Urothelium cell line (cell line): ENCODE measurements around the gene ASF1B.
"Not testable (repeated sequence)": the region's sequence is repeated elsewhere in the genome, so short reads cannot be mapped to it uniquely, and the experiment has no call there.

ENCODE experiments used
- DNase-seq: peaks from one replicate; pipeline ENCODE4 v3.0.0; 2011; ENCODE audit warnings: low spot score, mixed read lengths
- FAIRE-seq: peaks from 2 replicates; lab custom pipeline; 2011; peaks lifted over from hg19 to GRCh38; lab: Jason Lieb, UNC

Gene ASF1B

DNA sequence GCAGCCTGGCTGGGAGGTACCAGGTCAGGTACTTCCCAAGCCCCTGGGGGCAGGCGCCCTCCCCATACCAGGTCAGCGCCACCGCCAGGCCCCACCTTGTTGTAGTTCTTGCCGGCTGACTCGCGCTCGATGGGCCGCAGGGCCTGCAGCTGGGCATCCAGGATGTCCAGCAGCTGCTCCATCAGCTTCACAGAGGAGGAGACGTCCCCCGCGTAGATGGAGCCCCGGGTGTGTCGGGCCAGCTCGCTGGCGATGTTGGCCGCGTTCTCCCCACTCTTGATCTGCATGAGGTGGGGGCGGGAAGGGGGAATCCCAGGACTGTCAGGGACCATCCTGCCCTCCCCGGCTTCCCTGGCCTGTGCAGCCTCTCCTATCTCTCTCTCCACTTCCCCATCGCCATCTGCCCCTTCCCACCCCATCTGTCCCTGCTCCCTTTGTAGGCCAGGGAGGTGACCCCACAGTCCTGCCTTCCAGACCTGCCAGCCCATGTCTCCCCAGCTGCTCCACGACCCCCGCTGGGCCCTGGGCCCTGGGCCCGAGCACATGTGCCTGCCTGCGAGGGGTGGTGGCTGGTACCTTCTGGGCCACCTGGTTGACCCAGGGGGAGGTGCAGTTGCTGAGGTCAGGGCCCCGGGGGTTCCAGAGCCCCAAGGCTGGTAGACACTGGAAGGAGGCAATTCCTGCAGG lies 23.8 kb upstream of the ASF1B start:
- no peak for FAIRE-seq
- no peak for DNase-seq

DNA sequence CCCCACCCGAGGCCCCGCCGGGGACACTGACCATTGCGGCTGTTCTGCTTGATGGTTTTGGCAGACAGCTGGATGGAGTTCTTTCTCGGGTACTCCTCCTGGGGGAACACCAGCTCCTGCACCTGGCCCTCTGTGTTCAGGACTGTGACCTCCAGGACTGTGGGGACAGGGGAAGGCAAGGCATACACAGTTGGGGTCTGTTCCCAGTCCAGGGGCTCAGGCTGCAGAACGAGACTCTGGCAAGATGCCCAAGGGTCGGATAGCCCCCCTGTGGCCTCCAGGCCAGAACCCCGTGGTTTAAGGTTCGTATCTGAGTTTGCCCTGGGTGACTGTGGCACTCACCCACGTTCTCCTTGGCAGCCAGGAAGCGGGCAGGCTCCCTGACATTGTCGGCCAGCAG lies 22.7 kb upstream of the ASF1B start:
- FAIRE-seq (no peak), DNase-seq (no peak)

DNA sequence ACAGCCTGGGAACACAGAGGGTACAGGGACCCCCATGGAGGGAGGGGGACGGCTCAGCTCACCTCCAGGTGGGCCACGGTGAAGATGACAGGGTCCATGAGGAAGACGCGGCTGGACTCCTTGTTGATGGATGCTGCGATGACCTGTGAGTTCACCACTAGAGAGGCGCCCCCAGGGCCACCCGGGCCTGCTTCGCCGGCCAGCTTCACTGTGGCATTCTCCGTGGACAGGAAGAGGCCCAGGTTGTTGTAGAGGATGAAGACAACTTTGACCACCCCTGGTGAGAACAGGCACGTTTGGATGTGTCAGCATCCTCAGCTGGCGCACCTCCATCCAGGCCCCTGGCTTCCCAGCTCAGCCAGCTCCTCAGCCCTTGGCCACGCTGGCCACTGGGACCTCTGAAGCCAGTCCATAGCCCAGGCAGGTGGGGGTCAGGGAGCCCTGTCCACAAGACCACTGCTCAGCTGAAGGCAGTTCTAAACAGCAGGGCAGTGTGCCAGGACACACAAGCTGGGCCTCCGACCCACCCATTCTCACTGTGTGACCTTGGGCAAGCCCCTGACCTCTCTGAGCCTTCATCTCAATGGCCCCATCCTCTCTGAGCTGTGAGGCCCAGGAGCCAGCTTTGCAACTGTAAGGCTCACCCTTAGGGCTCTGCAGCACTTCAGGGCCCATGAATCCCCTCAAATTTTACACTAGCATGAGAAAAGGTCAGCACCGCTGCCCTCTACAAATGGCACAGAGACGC lies 22.1 kb upstream of the ASF1B start:
- no peak for FAIRE-seq

DNA sequence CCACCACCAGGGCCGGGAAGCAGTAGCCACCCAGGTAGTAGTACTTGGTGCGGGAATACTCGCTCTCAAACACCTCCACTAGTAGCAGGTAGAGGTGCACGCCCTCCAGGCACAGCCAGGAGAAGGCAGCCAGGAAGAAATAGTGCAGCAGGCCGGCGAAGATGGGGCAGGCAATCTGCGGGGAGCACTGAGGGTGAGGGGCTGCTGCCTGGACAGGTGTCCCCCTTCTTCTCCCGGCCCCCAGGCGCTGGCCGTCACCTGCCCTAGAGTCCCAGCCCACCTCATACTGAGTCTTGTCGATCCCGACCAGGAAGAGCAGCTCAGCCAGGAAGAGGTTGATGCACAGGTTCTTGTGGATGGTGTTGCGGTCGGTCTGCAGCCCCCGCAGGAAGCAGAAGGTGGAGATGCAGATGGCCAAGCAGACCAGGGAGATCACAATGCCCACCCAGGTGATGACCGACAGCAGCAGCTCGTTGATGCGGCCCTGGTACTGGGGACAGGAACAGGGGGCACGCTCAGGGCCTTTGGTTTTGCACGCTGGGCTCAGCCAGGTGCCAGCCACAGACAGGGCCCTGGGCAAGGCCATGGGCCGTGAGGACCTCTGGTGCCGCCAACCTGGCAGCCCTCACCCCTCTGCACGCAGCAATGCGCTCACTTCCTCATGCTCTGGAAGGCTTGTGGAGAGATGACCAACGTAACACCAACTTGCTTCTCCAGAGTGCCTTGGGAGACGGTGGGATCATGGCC lies 20.8 kb upstream of the ASF1B start:
- DNase-seq (no peak), FAIRE-seq (no peak)

More for the DNA sequence above, 22.1 kb upstream of the ASF1B start:
- no peak for DNase-seq

DNA sequence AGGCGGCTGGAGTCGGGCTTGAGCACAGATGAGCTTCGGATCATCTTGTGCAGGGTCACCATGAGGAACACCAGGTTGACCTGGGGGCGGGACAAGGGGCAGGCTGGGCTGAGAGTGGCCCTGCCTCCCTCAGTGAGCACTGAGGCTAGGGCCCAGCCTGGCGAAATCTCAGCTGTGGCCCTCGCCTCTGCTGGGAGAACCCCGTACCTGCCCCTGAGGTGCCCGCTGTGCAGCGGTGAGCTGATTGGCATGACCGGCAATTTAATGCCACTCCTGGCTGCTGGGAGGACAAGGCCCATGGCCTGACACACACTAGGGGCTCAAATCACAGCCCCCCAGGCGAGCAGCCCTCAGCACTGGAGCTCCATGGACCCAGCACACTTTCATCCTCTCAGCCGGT lies 19.7 kb upstream of the ASF1B start:
- DNase-seq (no peak), FAIRE-seq (no peak)

DNA sequence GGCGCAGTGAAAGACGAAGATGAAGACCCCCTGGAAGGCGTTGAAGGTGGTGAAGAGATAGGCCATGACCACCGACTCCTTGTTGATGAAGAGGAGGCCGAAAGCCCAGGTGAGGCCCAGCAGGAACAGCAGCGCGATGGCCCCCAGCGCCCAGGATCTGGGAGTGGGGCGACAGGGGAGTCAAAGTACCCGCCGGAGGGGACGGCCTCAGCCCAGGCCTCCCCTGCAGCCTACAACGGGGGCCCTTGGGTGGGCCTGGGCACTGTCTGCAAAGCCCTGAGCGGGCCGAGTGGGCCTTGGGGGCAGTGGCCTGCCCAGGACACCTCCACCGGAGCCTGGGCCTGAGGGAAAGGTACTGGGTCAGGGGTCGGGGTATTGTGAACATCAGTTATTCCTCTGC lies 19.0 kb upstream of the ASF1B start:
- DNase-seq (no peak), FAIRE-seq (no peak)

DNA sequence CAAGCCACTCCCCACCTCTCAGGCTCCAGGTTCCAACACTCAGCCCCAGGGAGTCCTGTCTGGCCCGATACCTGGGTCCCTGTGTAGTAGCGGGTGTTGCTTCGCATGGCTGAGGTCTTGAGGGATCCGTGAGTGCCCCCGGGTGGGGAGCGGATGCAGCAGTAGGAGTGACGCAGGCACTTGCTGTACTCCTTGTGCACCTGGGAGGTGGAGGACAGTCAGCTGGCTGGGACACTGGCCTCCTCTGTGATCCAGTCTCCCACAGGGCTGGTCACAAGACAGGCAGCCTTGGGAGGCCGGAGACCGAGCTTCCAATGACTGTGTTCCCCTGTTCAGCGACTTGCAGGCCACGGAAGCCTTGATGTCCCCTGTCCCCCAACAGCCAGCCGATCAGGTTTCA lies 16.3 kb upstream of the ASF1B start:
- FAIRE-seq (no peak), DNase-seq (no peak)

DNA sequence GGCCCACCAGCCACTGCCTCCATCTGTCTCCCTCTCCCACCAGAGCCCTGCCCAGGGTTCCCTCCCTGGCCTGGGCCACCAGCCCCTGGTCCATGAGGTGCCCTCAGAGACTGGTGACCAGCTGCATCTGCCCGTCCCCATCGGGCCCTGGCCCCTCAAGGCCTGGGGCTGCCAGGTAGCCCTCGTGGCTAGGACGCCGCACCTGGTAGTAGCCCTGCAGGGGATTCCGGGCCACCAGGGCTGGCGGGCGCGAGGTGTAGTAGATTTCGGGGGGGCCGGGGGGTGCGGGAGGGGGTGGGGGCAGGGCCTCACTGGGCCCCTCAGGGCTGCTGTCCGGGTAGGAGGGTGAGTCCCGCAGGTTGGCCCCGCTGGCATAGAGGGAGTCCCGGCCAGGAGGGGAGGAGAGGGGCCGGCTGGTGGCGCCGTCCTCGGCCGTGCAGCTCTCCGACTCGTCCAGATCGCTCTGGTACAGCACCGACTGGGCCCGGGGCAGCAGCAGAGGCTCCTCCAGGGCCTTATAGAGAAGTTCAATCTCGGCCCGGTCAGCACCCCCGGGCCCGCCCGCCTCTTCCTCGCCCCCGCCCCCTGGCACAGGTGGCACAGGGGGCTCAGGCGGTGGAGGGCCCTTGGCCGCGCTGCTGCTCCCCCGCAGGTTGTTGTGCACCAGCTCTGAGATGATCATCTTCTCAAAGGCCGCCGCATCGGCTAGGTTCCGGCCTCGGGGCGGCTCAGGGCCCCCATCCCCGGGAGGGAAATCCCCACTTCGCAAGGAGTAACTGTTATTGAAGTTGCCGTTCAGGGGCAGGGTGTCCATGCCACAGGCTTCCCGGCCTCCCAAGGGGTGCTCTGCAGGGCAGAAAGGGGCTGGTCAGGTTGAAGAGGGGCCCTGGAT lies 14.6 kb upstream of the ASF1B start:
- FAIRE-seq (no peak), DNase-seq (no peak)

DNA sequence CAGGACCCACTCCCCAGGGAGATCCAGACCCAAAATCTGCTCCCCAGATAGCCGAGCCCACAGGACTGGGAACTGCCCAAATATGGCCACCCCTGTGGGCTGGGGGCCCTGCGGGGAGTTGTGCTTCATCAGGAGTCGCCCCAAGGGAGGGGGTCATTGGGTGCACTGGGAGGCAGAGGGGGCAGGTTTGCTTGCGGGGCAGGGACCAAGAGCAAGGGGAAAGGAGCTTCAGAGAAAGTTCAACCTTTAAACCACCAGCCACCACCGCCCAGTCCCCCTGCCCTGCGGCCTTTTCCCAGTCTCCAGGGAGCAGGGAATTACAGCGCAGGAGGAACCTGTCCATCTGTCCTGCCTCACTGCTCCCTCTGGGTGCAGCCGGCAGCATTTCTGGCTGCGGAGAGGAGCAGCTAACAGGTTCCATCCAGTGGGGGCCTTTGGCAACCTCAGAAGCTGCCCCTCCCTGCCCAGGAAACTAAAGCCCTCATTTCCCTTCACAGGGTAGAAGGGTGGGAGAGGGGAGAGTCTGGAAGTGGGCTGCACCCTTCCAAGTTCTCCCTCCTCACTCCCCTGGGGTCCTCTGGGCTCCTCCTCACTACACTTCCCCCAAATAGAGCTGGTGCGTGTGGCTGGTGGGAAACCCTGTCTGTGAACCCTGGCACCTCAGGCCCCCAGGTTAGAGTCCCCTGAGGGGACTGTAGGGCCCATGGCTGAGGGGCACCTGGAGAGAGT lies 13.8 kb upstream of the ASF1B start:
- FAIRE-seq (no peak), DNase-seq (no peak)

DNA sequence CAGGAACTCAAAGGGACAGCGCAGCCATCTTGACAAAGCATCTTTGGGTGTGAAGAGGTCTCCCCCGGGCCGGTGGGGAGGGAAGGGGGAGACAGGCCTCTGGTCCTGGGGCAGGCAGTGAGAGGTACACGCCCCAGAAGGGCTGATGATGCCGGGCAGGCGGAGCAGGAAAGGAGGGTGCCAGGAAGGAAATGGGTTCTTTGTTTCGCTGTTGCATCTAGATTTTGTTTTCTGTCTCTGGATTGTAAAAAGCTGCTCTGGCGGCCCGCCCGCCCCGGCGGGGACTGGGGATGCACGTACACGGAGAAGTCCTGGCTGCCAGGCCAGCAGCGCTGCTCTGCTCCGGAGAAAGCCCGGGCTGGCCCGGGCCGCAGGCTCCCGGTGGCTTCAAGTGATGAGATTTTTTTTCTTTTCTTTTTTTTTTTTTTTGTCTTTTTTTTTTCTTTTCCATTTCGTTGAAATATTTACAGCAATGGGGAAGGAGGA lies 13.2 kb upstream of the ASF1B start:
- no peak for FAIRE-seq

DNA sequence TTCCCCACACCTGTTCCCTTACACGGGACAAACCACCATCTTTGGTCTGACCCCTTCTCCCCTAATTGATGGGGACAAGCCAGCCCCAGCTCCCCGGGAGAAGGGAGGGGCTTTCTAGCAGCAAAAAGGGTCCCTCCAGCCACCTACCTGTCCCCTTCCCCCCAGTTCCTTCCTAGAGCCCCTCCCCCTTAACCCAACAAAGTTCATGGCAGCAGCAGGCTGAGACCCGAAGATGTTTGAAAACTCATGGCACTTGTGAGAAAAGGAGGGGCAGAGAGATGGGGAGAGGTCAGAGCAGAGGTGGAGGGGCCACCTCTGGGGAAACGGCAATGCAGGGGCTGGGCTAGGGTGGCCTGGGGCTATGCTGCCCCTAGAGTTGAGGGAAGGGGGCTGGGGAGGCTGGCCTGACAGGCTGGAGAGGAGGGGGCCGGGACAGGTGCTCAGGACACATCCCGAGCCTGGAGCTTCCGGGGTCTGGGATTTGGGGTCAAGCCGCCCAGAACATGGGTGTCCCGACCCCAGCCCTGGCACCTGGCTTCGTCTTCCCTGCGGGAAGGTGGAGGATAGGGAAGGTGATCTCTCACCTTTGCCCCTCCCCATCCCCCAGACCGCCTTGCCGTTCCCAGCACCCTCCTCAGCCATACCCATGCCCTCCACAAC lies 12.5 kb upstream of the ASF1B start:
- DNase-seq (no peak), FAIRE-seq (no peak)

More for the DNA sequence above, 13.2 kb upstream of the ASF1B start:
- no peak for DNase-seq

DNA sequence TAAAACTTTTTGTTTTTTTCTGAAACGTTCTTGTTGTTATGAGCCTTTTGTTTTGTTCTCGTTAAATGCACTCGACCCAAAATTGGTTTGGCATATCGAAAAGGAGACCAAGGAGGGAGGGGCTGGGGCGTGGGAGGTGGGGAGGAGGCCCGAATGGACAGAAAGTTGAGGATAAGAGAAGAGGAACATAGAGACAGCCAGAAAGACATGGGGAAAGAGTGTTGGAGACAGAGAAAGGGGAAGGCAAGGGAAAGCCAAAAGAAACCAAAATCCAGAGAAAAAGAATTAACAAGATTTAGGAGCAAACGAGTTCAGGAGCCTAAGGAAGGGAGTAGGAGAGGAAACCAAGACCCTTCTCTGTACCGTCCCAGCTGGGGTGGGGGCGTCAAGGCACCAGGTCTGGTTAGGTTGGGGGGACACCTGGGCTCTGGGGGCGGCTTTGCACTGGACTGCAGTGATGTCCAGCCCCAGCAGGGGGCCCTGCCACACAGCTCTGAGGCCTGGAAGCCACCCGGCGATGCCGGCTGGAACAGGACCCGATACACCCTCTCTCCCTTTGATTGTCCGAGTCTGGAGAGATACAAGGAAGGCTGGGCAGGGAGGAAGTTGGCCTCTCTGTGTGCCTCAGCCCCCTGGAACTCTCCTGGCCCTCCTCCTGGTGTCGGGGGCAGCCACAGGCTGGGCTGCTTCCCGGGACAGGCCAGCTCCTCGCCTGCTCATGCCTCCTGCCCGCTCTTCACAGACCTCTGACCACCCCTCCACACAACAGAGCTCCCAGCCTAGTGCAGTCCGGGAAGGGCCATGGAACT lies 11.6 kb upstream of the ASF1B start:
- FAIRE-seq (no peak), DNase-seq (peak; percentile 62)

DNA sequence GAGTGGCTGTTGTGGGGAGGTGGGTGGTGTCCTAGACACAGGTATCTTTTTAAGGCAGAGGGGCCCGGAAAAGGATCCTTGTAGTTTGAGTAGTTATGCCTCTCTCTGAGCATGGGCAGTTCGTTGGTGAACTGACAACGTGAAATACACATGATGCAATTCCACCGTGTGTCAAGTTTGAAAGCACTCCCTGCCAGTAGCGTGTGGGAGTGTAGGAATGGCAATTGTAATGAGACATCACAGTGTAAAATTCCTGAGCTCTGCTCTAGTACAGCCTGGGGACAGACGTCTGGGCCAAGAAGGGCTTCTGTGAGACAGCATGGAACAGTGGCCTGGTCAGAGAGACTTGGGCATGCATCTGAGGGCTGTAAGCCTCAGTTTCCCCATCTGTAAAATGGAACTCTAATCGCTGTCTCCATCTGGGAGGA lies 10.4 kb upstream of the ASF1B start:
- DNase-seq (peak; percentile 9), FAIRE-seq (no peak)

DNA sequence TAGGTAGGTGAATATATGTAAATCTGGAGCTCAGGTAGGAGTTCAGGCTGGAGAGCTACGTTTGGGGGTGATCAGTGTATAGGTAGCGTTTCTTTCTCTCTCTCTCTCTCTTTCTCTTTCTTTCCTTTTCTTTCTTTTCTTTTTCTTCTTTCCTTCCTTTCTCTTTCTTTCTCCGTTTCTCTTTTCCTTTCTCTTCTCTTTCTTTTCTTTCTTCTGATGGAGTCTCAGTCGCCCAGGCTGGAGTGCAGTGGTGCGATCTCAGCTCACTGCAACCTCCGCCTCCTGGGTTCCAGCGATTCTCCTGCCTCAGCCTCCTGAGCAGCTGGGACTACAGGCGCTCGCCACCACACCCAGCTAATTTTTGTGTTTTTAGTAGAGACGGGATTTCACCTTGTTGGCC lies 9.8 kb upstream of the ASF1B start:
- FAIRE-seq, DNase-seq: not testable (repeated sequence)

DNA sequence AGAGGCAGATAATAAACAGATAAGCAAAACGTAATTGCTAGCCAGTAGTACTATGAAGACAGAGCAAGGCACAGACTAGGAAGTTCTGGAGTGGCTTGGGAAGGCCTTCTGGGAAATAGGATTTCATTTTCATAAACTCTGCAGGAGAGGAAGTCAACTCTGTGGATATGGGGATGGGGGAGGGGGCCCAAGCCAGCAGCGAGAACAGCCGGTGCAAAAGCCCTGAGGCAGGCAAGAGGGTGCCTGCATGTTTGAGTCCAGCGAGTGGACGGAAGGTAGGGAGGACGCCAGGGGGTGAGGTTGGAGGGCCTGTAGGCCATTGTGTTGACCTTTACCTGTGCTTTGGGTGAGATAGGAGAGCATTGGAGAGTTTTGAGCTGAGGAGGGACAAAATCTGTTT lies 9.0 kb upstream of the ASF1B start:
- FAIRE-seq (no peak), DNase-seq (no peak)

DNA sequence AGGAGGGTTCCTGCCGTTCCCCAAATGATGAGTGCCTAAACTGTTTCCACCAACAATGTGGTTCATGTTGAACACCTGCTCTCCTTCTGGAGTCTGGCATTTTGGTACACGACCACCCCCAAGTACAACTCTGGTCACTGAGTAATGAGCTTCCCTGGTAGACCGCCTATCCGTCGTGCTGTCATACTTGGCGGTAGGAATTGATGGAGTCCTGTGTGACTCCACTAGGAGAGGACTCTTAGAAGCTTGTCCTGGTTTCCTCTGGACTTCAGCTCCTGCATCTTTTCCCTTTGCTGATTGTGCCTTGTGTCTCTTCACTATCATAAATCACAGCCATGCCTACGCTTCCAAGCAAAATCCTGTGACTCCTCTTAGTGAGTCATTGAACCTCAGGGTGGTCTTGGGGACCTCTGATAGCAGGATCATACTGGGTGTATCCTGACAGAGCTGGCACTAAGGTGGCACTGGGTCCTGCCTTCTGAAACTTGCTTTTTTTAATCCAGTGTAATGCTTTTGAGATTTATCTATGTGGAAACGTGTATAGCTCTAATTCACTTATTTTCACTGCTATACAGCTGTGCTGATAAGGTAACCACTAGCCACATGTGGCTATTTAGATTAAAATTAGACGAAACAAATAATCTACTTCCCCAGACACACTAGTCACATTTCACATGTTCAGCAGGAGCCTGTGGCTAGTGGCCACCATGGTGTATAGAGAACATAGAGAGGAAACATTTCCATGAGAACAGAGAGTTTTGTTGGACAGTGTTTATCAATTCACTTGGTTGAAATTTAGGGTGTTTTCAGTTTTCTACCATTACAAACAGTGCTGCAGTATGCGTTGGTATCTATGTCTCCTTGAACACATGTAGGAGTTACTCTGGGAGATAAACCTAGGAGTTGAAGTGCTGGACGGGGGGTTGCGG lies 6.1 kb upstream of the ASF1B start:
- FAIRE-seq (no peak), DNase-seq (no peak)

DNA sequence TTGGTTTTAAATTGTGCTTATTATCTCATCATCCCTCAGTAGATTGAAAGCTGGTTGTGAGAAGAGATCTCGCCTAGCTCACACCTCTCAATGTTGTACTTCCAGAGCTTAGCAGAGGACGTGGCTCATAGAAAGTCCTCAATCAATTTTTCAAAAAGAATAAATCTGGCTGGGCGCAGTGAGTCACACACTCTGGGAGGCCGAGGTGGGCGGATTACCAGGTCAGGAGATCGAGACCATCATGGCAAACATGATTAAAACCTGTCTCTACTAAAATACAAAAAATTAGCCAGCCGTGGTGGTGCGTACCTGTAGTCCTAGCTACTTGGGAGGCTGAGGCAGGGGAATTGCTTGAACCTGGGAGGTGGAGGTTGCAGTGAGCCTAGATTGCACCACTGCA lies 4.7 kb upstream of the ASF1B start:
- DNase-seq (no peak), FAIRE-seq (no peak)

DNA sequence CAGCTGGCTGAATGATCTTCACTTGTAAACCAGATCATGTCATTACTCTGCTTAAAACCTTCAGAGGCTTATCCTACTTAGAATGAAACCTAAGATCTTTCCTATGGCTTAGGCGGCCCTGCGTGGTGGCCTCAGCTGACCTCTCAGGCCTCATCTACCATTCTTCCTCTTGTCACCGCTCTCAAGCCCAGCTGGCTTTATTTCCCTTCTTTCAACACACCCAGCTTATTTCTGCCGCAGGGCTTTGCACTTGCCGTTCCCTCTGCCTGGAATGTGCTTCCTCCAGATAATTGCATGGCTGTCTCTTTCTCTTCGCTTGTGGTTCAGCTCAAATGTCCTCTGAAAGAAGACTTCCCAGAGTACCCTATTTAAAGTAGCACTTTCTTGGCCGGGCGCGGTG lies 3.6 kb upstream of the ASF1B start:
- FAIRE-seq (no peak), DNase-seq (no peak)
